MCF 10A (cell line): ENCODE measurements around the gene AGPS. TPM values are rescaled to one million over a fixed set of nuclear protein-coding genes. Genes with fewer than 3 reads are reported as not detected.
"Not testable (repeated sequence)": the region's sequence is repeated elsewhere in the genome, so short reads cannot be mapped to it uniquely, and the experiment has no call there.

Source experiments
- BruUV-seq: library from RNA; stranded (reverse); fragments of 400-500 nt; replicated peaks from 2 replicates; lab custom pipeline; 2021; lab: Mats Ljungman, UMichigan
- CTCF ChIA-PET: fragments of 300-600 bp; sonication (Branson Sonifier 250); formaldehyde crosslinking; extraction: SDS; loops from one replicate; lab custom pipeline; 2021; ENCODE audit warnings: antibody characterized with exemption, inconsistent platforms; lab: Yijun Ruan, JAX
- POLR2A ChIA-PET: fragments of 300-600, 350-650 bp; sonication (Branson Sonifier 250); formaldehyde crosslinking; extraction: SDS; loops from one replicate; lab custom pipeline; 2020; ENCODE audit warnings: antibody characterized with exemption, inconsistent platforms; lab: Yijun Ruan, JAX
- DNase-seq: peaks from one replicate; pipeline ENCODE4 v3.0.0-alpha.2; 2018; ENCODE audit not compliant: unreplicated experiment
- H3K27ac Mint-ChIP-seq: one replicate; pipeline ENCODE4 v1.8.0; 2022; ENCODE audit warnings: mild to moderate bottlenecking, low read depth, mixed read lengths; ENCODE audit not compliant: unreplicated experiment
- H3K27me3 Mint-ChIP-seq: one replicate; pipeline ENCODE4 v1.8.0; 2022; ENCODE audit warnings: mixed read lengths; ENCODE audit not compliant: insufficient read depth, unreplicated experiment
- H3K36me3 Mint-ChIP-seq: one replicate; pipeline ENCODE4 v1.8.0; 2022; ENCODE audit warnings: mild to moderate bottlenecking, moderate library complexity, mixed read lengths; ENCODE audit not compliant: insufficient read depth, unreplicated experiment
- H3K4me1 Mint-ChIP-seq: one replicate; pipeline ENCODE4 v1.8.0; 2022; ENCODE audit warnings: mixed read lengths; ENCODE audit not compliant: insufficient read depth, unreplicated experiment
- H3K4me3 Mint-ChIP-seq: one replicate; pipeline ENCODE4 v1.8.0; 2022; ENCODE audit warnings: mild to moderate bottlenecking, moderate library complexity, mixed read lengths; ENCODE audit not compliant: unreplicated experiment
- H3K9me3 Mint-ChIP-seq: one replicate; pipeline ENCODE4 v1.8.0; 2022; ENCODE audit warnings: mixed read lengths; ENCODE audit not compliant: unreplicated experiment
- intact Hi-C: fragments of 100-400 bp; cut with micrococcal nuclease; formaldehyde crosslinking; loops from 2 replicates; pipeline ENCODE4 v1.14.1; 2022
- total RNA-seq: library from RNA; stranded (reverse); gene quantifications from 2 replicates; pipeline ENCODE4 v1.2.3, GENCODE V29; 2022
- TF ChIP-seq, protein P1 (sequence below): fragments of 200-600 bp; IDR thresholded peaks from one replicate; pipeline ENCODE4 v1.8.0; 2022; ENCODE audit warnings: antibody characterized with exemption, mild to moderate bottlenecking; ENCODE audit not compliant: unreplicated experiment

Gene AGPS
- total RNA-seq, 1 experiment from 2014 or later: 49.5 TPM

DNA sequence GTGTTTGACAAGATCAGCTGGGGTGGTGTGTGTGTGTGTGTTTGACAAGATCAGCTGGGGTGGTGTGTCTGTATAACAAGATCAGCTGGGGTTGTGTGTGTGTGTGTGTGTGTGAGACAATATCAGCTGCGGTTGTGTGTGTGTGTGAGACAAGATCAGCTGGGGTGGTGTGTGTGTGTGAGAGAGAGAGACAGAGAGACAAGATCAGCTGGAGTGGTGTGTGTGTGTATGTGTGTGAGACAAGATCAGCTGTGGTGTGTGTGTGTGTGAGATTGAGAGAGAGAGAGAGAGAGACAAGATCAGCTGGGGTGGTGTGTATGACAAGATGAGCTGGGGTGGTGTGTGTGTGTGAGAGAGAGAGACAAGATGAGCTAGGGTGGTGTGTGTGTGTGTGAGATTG lies 41.5 kb upstream of the AGPS start:
- H3K4me1 Mint-ChIP-seq, intact Hi-C loops, H3K27me3 Mint-ChIP-seq, H3K4me3 Mint-ChIP-seq, H3K36me3 Mint-ChIP-seq, H3K27ac Mint-ChIP-seq, BruUV-seq, H3K9me3 Mint-ChIP-seq, DNase-seq: not testable (repeated sequence)
- ChIA-PET CTCF (interaction anchor here (0.6 to 1.3 kb wide), 6 partner anchors 16 to 446 kb away, joined by 3 to 6 read pairs (median 4); partner anchors contain the start of gene AGPS), POLR2A (interaction anchor here (0.6 kb wide), 1 partner anchor 379 kb away, joined by 3 read pairs; no protein-coding TSS in a partner anchor)

DNA sequence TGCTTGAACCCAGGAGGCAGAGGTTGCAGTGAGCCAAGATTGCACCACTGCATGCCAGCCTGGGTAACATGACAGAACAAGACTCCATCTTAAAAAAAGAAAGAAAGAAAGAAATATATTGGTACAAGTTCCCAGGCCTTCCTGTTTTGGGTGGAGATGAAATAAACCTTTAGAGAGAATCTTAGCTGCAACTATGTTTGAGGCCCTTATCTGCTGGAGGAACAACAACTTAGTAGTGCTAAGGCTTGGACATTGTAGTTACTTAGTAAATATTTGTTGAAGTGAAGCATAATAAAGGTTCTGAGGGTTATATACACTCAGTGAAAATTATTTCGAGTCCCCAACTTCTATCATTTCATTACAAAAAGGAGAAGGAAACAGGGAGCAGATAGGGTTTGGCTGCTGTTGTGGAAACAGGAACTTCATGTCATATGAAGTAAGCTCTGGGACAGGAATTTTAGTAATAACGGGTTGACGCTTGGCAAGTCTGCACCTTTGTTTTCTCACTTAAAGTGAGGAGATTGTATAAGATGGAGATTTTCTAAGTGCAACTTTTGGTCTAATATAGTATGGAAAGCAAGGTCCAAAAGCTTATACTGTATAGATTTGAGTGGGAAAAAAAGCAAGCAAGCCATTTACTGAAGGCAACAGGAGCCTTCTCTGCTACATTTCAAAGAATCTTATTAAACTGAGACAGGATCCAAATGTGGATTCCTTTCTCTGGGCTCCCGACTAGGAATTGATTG lies 40.0 kb upstream of the AGPS start:
- no TSS peak for BruUV-seq
- Mint-ChIP-seq H3K4me3 (no peak overlapping the region), H3K9me3 (no peaks in the 10 kb centered on the region), H3K4me1 (no peaks in the 10 kb centered on the region), H3K27ac (no peak overlapping the region), H3K36me3 (no peaks in the 10 kb centered on the region), H3K27me3 (no peaks in the 10 kb centered on the region)
- TF ChIP-seq, protein P1, sequence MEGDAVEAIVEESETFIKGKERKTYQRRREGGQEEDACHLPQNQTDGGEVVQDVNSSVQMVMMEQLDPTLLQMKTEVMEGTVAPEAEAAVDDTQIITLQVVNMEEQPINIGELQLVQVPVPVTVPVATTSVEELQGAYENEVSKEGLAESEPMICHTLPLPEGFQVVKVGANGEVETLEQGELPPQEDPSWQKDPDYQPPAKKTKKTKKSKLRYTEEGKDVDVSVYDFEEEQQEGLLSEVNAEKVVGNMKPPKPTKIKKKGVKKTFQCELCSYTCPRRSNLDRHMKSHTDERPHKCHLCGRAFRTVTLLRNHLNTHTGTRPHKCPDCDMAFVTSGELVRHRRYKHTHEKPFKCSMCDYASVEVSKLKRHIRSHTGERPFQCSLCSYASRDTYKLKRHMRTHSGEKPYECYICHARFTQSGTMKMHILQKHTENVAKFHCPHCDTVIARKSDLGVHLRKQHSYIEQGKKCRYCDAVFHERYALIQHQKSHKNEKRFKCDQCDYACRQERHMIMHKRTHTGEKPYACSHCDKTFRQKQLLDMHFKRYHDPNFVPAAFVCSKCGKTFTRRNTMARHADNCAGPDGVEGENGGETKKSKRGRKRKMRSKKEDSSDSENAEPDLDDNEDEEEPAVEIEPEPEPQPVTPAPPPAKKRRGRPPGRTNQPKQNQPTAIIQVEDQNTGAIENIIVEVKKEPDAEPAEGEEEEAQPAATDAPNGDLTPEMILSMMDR: no peak
- intact Hi-C loops: no loop called here
- ChIA-PET POLR2A (interaction anchor here (0.7 to 1.5 kb wide), 4 partner anchors 29 to 541 kb away, joined by 3 to 6 read pairs (median 4); partner anchors contain the start of gene AGPS), CTCF (interaction anchor here (0.6 kb wide), 1 partner anchor 64 kb away, joined by 4 read pairs; no protein-coding TSS in a partner anchor)
- DNase-seq: no peak

DNA sequence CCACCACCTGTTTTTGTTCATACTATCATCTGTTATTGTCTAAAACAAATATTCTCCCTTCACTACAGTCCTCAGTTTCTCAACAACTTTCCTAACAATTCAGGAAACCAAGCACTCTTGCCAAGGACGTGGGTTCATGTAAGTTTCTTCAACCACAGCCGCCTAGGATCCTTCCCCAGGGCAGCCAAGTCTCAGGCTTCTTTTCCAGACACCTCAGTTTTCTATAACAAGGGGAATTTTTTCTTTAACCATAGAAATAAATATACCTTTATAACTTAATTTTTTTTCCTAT lies 39.4 kb upstream of the AGPS start:
- ChIA-PET CTCF (no interaction called here), POLR2A (interaction anchor here (0.7 to 1.5 kb wide), 3 partner anchors 28 to 39 kb away, joined by 3 to 6 read pairs (median 3); partner anchors contain the start of gene AGPS)
- intact Hi-C loops: no loop called here
- Mint-ChIP-seq H3K9me3 (no peaks in the 10 kb centered on the region), H3K27me3 (no peaks in the 10 kb centered on the region), H3K36me3 (no peaks in the 10 kb centered on the region), H3K27ac (no peak overlapping the region), H3K4me3 (no peak overlapping the region), H3K4me1 (no peaks in the 10 kb centered on the region)
- BruUV-seq: no TSS peak
- TF ChIP-seq, protein P1: no peak
- no peak for DNase-seq

DNA sequence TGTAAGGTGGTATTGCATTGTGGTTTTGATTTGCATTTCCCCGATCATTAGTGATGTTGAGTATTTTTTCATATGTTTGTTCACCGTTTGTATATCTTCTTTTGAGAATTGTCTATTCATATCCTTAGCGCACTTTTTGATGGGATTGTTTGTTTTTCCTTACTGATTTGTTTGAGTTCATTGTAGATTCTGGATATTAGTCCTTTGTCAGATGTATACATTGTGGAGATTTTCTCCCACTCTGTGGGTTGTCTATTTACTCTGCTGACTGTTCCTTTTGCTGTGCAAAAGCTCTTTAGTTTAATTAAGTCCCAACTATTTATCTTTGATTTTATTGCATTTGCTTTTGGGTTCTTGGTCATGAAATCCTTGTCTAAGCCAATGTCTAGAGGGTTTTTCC lies 38.0 kb upstream of the AGPS start:
- H3K9me3 Mint-ChIP-seq, DNase-seq, BruUV-seq, H3K4me3 Mint-ChIP-seq, intact Hi-C loops, CTCF ChIA-PET, H3K36me3 Mint-ChIP-seq, H3K27ac Mint-ChIP-seq, H3K27me3 Mint-ChIP-seq, H3K4me1 Mint-ChIP-seq: not testable (repeated sequence)
- POLR2A ChIA-PET: interaction anchor here (0.6 kb wide), 1 partner anchor 15 kb away, joined by 3 read pairs; no protein-coding TSS in a partner anchor

DNA sequence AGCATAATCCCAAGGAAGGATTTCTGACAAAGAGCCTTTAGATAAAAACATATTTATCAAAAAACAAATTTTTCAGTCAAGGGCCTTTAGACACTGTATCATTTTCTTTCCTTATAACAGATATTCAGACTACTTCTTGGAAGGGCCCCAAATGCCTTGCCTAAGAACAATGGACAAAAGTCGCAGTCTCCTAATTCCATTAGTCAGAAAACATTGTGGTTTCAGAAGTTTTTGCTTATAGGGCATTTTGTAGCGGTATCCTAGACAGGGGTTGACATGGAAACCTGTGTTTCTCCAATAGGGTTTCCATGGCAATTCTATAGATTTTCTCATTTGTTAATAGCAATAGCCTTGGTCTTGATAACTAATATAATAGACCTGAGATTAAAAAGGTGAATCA lies 36.7 kb upstream of the AGPS start:
- Mint-ChIP-seq H3K4me3 (no peak overlapping the region), H3K4me1 (no peaks in the 10 kb centered on the region), H3K36me3 (no peaks in the 10 kb centered on the region), H3K27ac (no peak overlapping the region), H3K9me3 (no peaks in the 10 kb centered on the region), H3K27me3 (no peaks in the 10 kb centered on the region)
- BruUV-seq: no TSS peak
- TF ChIP-seq, protein P1: no peak
- no peak for DNase-seq
- ChIA-PET CTCF (no interaction called here), POLR2A (no interaction called here)
- intact Hi-C loops: no loop called here
